Loucy (cell line): ENCODE results near the gene GNPDA1.

Experiments used
- CTCF ChIP-seq: fragments of 200-600 bp; sonication (generic); conservative IDR thresholded peaks from 2 replicates; pipeline ENCODE4 v1.5.1; 2014; ENCODE audit warnings: mild to moderate bottlenecking, antibody characterized with exemption, low read length
- EZH2phosphoT487 ChIP-seq: fragments of 200-600 bp; IDR thresholded peaks from 2 replicates; pipeline ENCODE4 v1.6.1; 2018; ENCODE audit warnings: antibody characterized with exemption, mild to moderate bottlenecking, moderate library complexity, borderline replicate concordance

GRCh38 chr5:141978389-141978788 is 34.4 kb downstream of the GNPDA1 start:
- TF ChIP-seq CTCF (no peak), EZH2phosphoT487 (no peak)
